ENCODE results near the gene RNF227. TPM values are rescaled to one million over a fixed set of nuclear protein-coding genes. Genes with fewer than 3 reads are reported as not detected.

The RNF227 gene
- total and polyA plus RNA-seq, 10 of the 15 experiments (the other 5 are each of a cell fraction or from before 2014, with no cell fraction given), result 0.49 to 5.0 (median 1.3) TPM

GRCh38 chr17:7894866-7895265 is 21.2 kb downstream of the RNF227 start (continued):
- TF ChIP-seq POLR2AphosphoS2 (IDR thresholded peaks at IDR 0.05; ENCODE audit: low read depth, low read length), result no peak

GRCh38 chr17:7894226-7894625 is 21.9 kb downstream of the RNF227 start:
- ATAC-seq (no peak), FAIRE-seq (no peak), DNase-seq (ENCODE audit: low read depth, low spot score) (no peak)
- Histone ChIP-seq H3K27me3 (replicated peaks in 1 of 2; ENCODE audit: control insufficient read depth in 2 of 2, insufficient read depth in 2 of 2, low read length in 1 of 2) (no peaks in the 10 kb centered on the region), H2AFZ (ENCODE audit: control insufficient read depth, low read depth, low read length) (no peak overlapping the region), H3K27ac (ENCODE audit: control insufficient read depth, insufficient read depth) (no peak overlapping the region), H3K9ac (ENCODE audit: control insufficient read depth, insufficient read depth, low read length) (no peak overlapping the region), H3K36me3 (ENCODE audit: control insufficient read depth in 2 of 2, insufficient read depth in 2 of 2, low read length in 1 of 2) (peaks cover 31 to 37% of the 10 kb centered on the region in 2 experiments), H4K20me1 (ENCODE audit: control insufficient read depth, insufficient read depth) (no peaks in the 10 kb centered on the region), H3K4me3 (no peak overlapping the region), H3K4me2 (ENCODE audit: control insufficient read depth, insufficient read depth) (no peak overlapping the region), H3K79me2 (ENCODE audit: control insufficient read depth, insufficient read depth, low read length) (peaks cover under 1% of the 10 kb centered on the region), H3K4me1 (ENCODE audit: control insufficient read depth, insufficient read depth, low read length) (no peaks in the 10 kb centered on the region), H3K9me3 (replicated peaks; ENCODE audit: control insufficient read depth, insufficient read depth, low read length) (no peaks in the 10 kb centered on the region)
- WGBS (ENCODE audit: insufficient coverage, insufficient replicate concordance, low lambda C conversion rate, missing lambda C conversion rate), result 60% methylated on average over 9 of the region's 9 CpGs
- ChIA-PET CTCF (no interaction called here), POLR2A (no interaction called here), RAD21 (ENCODE audit: unreplicated experiment) (no interaction called here), SMC1A (ENCODE audit: uncharacterized antibody, unreplicated experiment) (no interaction called here)
- intact Hi-C loops (cut with micrococcal nuclease; ENCODE audit: unreplicated experiment) (no loop called here), in situ Hi-C loops (cut with MboI) (no loop called here)
- no TSS peak for BruUV-seq (replicated peaks)
- no peak for TF ChIP-seq FOS (IDR thresholded peaks at IDR 0.05; ENCODE audit: borderline replicate concordance, extremely low read depth, insufficient read length)
- TF ChIP-seq, protein P1, sequence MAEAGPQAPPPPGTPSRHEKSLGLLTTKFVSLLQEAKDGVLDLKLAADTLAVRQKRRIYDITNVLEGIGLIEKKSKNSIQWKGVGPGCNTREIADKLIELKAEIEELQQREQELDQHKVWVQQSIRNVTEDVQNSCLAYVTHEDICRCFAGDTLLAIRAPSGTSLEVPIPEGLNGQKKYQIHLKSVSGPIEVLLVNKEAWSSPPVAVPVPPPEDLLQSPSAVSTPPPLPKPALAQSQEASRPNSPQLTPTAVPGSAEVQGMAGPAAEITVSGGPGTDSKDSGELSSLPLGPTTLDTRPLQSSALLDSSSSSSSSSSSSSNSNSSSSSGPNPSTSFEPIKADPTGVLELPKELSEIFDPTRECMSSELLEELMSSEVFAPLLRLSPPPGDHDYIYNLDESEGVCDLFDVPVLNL (IDR thresholded peaks at IDR 0.05; ENCODE audit: low read depth, low read length), result no peak
- no peak for TF ChIP-seq POLR2AphosphoS2 (IDR thresholded peaks at IDR 0.05; ENCODE audit: low read depth, low read length)
- no peak for TF ChIP-seq BCLAF1 (IDR thresholded peaks at IDR 0.05)
- TF ChIP-seq JUND (IDR thresholded peaks at IDR 0.05; ENCODE audit: low read depth, low read length), result no peak
- no peak for TF ChIP-seq NR2C1 (IDR thresholded peaks at IDR 0.05)
- TF ChIP-seq MTA2 (IDR thresholded peaks at IDR 0.05; ENCODE audit: low read depth), result no peak
- TF ChIP-seq ZNF384 (IDR thresholded peaks at IDR 0.05; ENCODE audit: borderline replicate concordance, low read depth, low read length), result no peak
- no peak for TF ChIP-seq ZSCAN29 (IDR thresholded peaks at IDR 0.05)
- no peak for TF ChIP-seq ASH2L (IDR thresholded peaks at IDR 0.05; ENCODE audit: borderline replicate concordance, low read depth)
- no peak for TF ChIP-seq ATF3 (IDR thresholded peaks at IDR 0.05; ENCODE audit: borderline replicate concordance, extremely low read depth, low read depth, low read length)
- no peak for TF ChIP-seq ZNF592 (IDR thresholded peaks at IDR 0.05)
- no peak for TF ChIP-seq ATF7 (IDR thresholded peaks at IDR 0.05; ENCODE audit: low read depth)
- TF ChIP-seq TBL1XR1 (IDR thresholded peaks at IDR 0.05; ENCODE audit: low read depth, low read length), result no peak
- no peak for TF ChIP-seq RB1 (IDR thresholded peaks at IDR 0.05; ENCODE audit: borderline replicate concordance)

Measured in GM12878 (cell line).